WTC11 (cell line): Measurements from ENCODE around the gene SLC9A3. TPM values are rescaled to one million over a fixed set of nuclear protein-coding genes. Genes with fewer than 3 reads are reported as not detected.

ENCODE experiments used
- ATAC-seq: fragments of 200-7000 bp; cut with Tn5 transposase; 2 replicates; pipeline ENCODE4 v1.10.0; 2021; ENCODE audit warnings: mild to moderate bottlenecking, moderate library complexity
- CTCF ChIA-PET: fragments of 300-600 bp; sonication (Branson Sonifier 250); formaldehyde crosslinking; loops from one replicate; lab custom pipeline; 2021; ENCODE audit warnings: antibody characterized with exemption; lab: Charles Lee
- POLR2A ChIA-PET: fragments of 350-600 bp; sonication (Branson Sonifier 250); formaldehyde crosslinking; loops from one replicate; lab custom pipeline; 2021; ENCODE audit warnings: antibody characterized with exemption; lab: Charles Lee
- DNase-seq: peaks from one replicate; pipeline ENCODE4 v3.0.0; 2021; ENCODE audit warnings: low spot score
- H3K27ac Mint-ChIP-seq: 2 replicates; pipeline ENCODE4 v1.8.0; 2021; ENCODE audit warnings: mixed read lengths
- H3K27me3 Mint-ChIP-seq: 2 replicates; pipeline ENCODE4 v1.8.0; 2021; ENCODE audit warnings: low read depth, mild to moderate bottlenecking, moderate library complexity, mixed read lengths
- H3K36me3 Mint-ChIP-seq: 2 replicates; pipeline ENCODE4 v1.8.0; 2021; ENCODE audit warnings: mixed read lengths
- H3K4me1 Mint-ChIP-seq: 2 replicates; pipeline ENCODE4 v1.8.0; 2022; ENCODE audit warnings: mixed read lengths
- H3K4me3 Mint-ChIP-seq: 2 replicates; pipeline ENCODE4 v1.8.0; 2021; ENCODE audit warnings: mild to moderate bottlenecking, moderate library complexity, mixed read lengths
- H3K9me3 Mint-ChIP-seq: 2 replicates; pipeline ENCODE4 v1.8.0; 2021; ENCODE audit warnings: mixed read lengths
- ATF3 ChIP-seq: sonication (generic); formaldehyde crosslinking; conservative IDR thresholded peaks from 2 replicates; pipeline ENCODE4 v1.8.1; 2022; ENCODE audit warnings: mild to moderate bottlenecking, missing genetic modification reagents
- CREB1 ChIP-seq: sonication (generic); formaldehyde crosslinking; IDR thresholded peaks from 2 replicates; pipeline ENCODE4 v1.8.0; 2023; ENCODE audit warnings: mild to moderate bottlenecking, missing genetic modification reagents
- CTCF ChIP-seq: fragments of 200-600 bp; IDR thresholded peaks from 2 replicates; pipeline ENCODE4 v1.8.0; 2022; ENCODE audit warnings: antibody characterized with exemption
- E2F1 ChIP-seq: sonication (generic); formaldehyde crosslinking; IDR thresholded peaks from 2 replicates; pipeline ENCODE4 v1.8.0; 2022; ENCODE audit warnings: mild to moderate bottlenecking, missing genetic modification reagents
- ELF4 ChIP-seq: sonication (generic); formaldehyde crosslinking; IDR thresholded peaks from 2 replicates; pipeline ENCODE4 v1.8.1; 2022; ENCODE audit warnings: low read depth, mild to moderate bottlenecking, moderate library complexity, missing genetic modification reagents
- EMX1 ChIP-seq: fragments of 250-450 bp; sonication (Bioruptor Pico); IDR thresholded peaks from 2 replicates; pipeline ENCODE4 v1.8.0; 2021; ENCODE audit warnings: mild to moderate bottlenecking
- GABPB1 ChIP-seq: sonication (generic); formaldehyde crosslinking; IDR thresholded peaks from 2 replicates; pipeline ENCODE4 v1.8.1; 2023; ENCODE audit warnings: mild to moderate bottlenecking, missing genetic modification reagents
- JAZF1 ChIP-seq: fragments of 250-450 bp; sonication (Bioruptor Pico); IDR thresholded peaks from 2 replicates; pipeline ENCODE4 v1.9.0; 2021; ENCODE audit warnings: moderate library complexity, mild to moderate bottlenecking, inconsistent platforms
- KAT7 ChIP-seq: sonication (generic); formaldehyde crosslinking; IDR thresholded peaks from 2 replicates; pipeline ENCODE4 v1.8.1; 2023; ENCODE audit warnings: missing genetic modification reagents, mild to moderate bottlenecking, borderline replicate concordance
- NR1H2 ChIP-seq: sonication (generic); formaldehyde crosslinking; IDR thresholded peaks from 2 replicates; pipeline ENCODE4 v1.9.0; 2021; ENCODE audit warnings: mild to moderate bottlenecking, moderate library complexity, missing genetic modification reagents
- NR3C1 ChIP-seq: sonication (generic); formaldehyde crosslinking; conservative IDR thresholded peaks from 2 replicates; pipeline ENCODE4 v1.8.1; 2023; ENCODE audit warnings: low read depth, mild to moderate bottlenecking, missing genetic modification reagents
- RELA ChIP-seq: sonication (generic); formaldehyde crosslinking; IDR thresholded peaks from 2 replicates; pipeline ENCODE4 v1.8.1; 2022; ENCODE audit warnings: missing genetic modification reagents, mild to moderate bottlenecking, borderline replicate concordance
- RORB ChIP-seq: fragments of 250-450 bp; sonication (Bioruptor Pico); IDR thresholded peaks from 2 replicates; pipeline ENCODE4 v1.9.0; 2021; ENCODE audit warnings: mild to moderate bottlenecking
- ZNF219 ChIP-seq: sonication (generic); formaldehyde crosslinking; IDR thresholded peaks from 2 replicates; pipeline ENCODE4 v1.8.0; 2023; ENCODE audit warnings: missing genetic modification reagents, mild to moderate bottlenecking, borderline replicate concordance
- ZNF671 ChIP-seq: fragments of 250-450 bp; sonication (Bioruptor Pico); IDR thresholded peaks from 2 replicates; pipeline ENCODE4 v1.8.0; 2021; ENCODE audit warnings: mild to moderate bottlenecking
- total RNA-seq: library from RNA; stranded (reverse); gene quantifications from 3 replicates; pipeline ENCODE4 v1.2.3, GENCODE V29; 2021
- TF ChIP-seq, protein P1 (sequence below): fragments of 250-450 bp; sonication (Bioruptor Pico); IDR thresholded peaks from 2 replicates; pipeline ENCODE4 v2.1.2; 2022; ENCODE audit warnings: mild to moderate bottlenecking, moderate library complexity
- TF ChIP-seq, protein P2 (sequence below): fragments of 250-450 bp; sonication (Bioruptor Pico); IDR thresholded peaks from 2 replicates; pipeline ENCODE4 v1.9.0; 2021; ENCODE audit warnings: mild to moderate bottlenecking

Gene SLC9A3
- total RNA-seq, 1 experiment from 2014 or later, result 1.6 TPM

DNA sequence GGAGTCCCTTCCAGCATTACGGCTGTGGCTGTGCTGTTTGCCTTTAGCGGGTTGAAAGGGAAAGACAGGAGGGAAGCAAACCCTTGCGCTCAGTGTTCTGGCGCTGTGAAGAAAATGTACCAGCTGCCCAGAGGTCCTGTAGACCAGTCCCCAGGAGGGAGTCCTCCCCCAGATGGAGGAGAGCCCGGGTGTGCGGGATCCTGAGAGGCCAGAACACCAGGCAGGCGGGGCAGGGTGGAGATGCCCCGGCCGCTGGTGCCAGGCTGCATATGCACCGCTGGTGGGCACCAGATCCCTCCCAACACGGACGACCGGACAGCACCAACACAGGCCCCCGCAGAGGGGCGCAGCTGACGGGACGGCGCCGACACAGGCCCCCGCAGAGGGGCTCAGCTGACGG lies 37.2 kb upstream of the SLC9A3 start (continued):
- TF ChIP-seq, protein P1, sequence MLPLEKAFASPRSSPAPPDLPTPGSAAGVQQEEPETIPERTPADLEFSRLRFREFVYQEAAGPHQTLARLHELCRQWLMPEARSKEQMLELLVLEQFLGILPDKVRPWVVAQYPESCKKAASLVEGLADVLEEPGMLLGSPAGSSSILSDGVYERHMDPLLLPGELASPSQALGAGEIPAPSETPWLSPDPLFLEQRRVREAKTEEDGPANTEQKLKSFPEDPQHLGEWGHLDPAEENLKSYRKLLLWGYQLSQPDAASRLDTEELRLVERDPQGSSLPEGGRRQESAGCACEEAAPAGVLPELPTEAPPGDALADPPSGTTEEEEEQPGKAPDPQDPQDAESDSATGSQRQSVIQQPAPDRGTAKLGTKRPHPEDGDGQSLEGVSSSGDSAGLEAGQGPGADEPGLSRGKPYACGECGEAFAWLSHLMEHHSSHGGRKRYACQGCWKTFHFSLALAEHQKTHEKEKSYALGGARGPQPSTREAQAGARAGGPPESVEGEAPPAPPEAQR (CRISPR knock-in tag), result no peak
- no peak for TF ChIP-seq GABPB1 (CRISPR knock-in tag)
- TF ChIP-seq, protein P2, sequence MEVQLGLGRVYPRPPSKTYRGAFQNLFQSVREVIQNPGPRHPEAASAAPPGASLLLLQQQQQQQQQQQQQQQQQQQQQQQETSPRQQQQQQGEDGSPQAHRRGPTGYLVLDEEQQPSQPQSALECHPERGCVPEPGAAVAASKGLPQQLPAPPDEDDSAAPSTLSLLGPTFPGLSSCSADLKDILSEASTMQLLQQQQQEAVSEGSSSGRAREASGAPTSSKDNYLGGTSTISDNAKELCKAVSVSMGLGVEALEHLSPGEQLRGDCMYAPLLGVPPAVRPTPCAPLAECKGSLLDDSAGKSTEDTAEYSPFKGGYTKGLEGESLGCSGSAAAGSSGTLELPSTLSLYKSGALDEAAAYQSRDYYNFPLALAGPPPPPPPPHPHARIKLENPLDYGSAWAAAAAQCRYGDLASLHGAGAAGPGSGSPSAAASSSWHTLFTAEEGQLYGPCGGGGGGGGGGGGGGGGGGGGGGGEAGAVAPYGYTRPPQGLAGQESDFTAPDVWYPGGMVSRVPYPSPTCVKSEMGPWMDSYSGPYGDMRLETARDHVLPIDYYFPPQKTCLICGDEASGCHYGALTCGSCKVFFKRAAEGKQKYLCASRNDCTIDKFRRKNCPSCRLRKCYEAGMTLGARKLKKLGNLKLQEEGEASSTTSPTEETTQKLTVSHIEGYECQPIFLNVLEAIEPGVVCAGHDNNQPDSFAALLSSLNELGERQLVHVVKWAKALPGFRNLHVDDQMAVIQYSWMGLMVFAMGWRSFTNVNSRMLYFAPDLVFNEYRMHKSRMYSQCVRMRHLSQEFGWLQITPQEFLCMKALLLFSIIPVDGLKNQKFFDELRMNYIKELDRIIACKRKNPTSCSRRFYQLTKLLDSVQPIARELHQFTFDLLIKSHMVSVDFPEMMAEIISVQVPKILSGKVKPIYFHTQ, result no peak
- TF ChIP-seq NR3C1 (CRISPR knock-in tag), result no peak
- no peak for TF ChIP-seq CREB1 (CRISPR knock-in tag)

GRCh38 chr5:560792-561166 lies 36.5 kb upstream of the SLC9A3 start:
- ATAC-seq, result no peak
- POLR2A ChIA-PET, result no interaction called here
- Mint-ChIP-seq H3K27ac (no peak overlapping the region), H3K4me3 (no peak overlapping the region), H3K9me3 (no peaks in the 10 kb centered on the region), H3K4me1 (no peaks in the 10 kb centered on the region), H3K27me3 (peaks cover 16% of the 10 kb centered on the region), H3K36me3 (no peaks in the 10 kb centered on the region)
- no peak for DNase-seq
- TF ChIP-seq CTCF (no peak), RELA (no peak), E2F1 (no peak), KAT7 (CRISPR knock-in tag) (no peak), ZNF671 (CRISPR knock-in tag) (no peak), ATF3 (CRISPR knock-in tag) (no peak), NR1H2 (CRISPR knock-in tag) (no peak), EMX1 (CRISPR knock-in tag) (no peak)
- TF ChIP-seq, protein P1 (CRISPR knock-in tag), result no peak
- TF ChIP-seq, all 79 proteins: peak for 0
- CTCF ChIA-PET, result no interaction called here

GRCh38 chr5:558871-559503 lies 34.7 kb upstream of the SLC9A3 start:
- Mint-ChIP-seq H3K27me3 (peaks cover 15% of the 10 kb centered on the region), H3K27ac (no peak overlapping the region), H3K4me1 (peaks cover 1% of the 10 kb centered on the region; the same call in 1 of the 2 replicates), H3K9me3 (no peaks in the 10 kb centered on the region), H3K4me3 (no peak overlapping the region), H3K36me3 (no peaks in the 10 kb centered on the region)
- CTCF ChIA-PET, result interaction anchor here (0.6 kb wide), 1 partner anchor 36 kb away, joined by 3 read pairs; no protein-coding TSS in a partner anchor
- TF ChIP-seq ELF4 (CRISPR knock-in tag) (no peak), RORB (CRISPR knock-in tag) (no peak), JAZF1 (CRISPR knock-in tag) (no peak), ZNF219 (CRISPR knock-in tag) (no peak)
- ATAC-seq (no peak), DNase-seq (no peak)
- POLR2A ChIA-PET, result no interaction called here
